NCI-H2107 treated with DMSO at 0.1 percent for 48 hours (cell line): ENCODE results near the gene CLDN4.
A peak's percentile ranks its signal among the peaks of the same experiment; 100 is the strongest.
"Not testable (repeated sequence)": the region's sequence is repeated elsewhere in the genome, so short reads cannot be mapped to it uniquely, and the experiment has no call there.

Experiments used
- DNase-seq: peaks from one replicate; lab custom pipeline; 2025; ENCODE audit not compliant: unreplicated experiment; lab: John Stamatoyannopoulos, UW

CLDN4 gene

DNA sequence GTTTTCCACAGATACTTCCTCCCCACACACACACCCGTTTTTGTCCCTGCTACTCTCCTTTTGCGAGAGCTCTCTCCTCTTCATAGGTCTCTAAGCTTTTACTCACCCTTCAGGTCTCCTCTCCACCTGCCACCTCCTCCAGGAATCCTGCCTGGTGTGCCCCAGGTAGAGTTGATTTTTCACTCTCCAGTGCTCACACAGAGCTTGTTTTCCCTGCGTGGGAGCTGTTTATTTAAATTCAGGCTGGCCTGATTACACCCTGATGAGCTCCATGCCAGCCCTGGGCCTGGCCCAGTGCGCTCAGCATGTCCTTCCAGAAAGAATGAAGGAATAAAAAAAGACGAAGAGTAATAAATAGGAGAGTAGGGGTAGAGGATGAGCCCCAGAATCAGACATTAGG, 7.5 kb upstream of the CLDN4 start:
- no peak for DNase-seq

DNA sequence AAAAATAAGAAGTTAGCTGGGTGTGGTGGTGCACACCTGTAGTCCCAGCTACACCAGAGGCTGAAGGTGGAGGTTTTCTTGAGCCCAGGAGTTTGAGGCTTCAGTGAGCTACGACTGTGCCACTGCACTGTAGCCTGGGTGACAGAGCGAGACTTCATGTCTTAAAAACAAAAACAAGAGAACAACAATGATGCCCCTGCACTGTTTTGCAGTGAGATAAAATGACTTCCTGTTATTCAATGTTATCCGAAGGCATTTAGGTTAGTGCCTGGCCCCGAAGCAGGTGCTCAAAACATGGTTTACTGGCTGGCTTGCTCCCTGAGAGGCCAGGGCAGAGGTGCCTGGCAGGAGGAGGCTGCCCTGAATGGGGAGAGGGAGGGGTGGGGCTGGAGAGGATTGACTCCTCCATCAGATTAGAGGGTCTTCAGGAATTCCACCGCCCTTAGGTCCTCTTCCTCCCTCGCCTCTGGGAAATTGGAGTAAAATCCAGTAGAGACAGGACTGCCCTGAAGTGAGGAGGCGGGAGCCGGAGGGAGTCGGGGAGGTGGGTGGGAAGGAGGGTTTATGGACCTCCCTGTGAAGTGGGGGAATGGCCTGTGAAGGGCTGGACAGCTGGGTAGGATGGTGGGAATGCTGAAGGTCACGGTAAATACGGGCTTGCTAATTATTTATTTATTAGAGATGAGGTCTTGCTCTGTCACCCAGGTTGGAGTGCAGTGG, 6.8 kb upstream of the CLDN4 start:
- DNase-seq = no peak

DNA sequence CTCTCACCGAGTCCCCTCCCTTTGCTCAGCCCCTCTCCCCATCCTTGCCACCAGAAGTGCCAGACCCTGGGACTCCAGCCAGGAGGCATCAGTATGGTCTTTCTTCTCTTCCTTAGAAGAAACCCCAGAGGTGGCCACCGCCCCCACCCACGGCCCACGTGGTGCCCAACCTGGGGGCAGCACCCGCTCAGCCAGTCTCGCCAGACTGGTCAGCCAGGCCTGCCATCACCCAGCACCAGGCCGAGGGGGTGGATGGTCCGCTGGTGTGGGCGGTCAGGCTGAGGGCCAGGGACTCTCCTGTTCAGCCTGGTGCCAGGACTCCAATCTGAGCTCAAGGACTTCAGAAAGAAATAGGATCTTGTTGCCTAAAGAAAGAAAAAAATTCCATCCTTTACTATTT, 5.8 kb upstream of the CLDN4 start:
- no peak for DNase-seq

DNA sequence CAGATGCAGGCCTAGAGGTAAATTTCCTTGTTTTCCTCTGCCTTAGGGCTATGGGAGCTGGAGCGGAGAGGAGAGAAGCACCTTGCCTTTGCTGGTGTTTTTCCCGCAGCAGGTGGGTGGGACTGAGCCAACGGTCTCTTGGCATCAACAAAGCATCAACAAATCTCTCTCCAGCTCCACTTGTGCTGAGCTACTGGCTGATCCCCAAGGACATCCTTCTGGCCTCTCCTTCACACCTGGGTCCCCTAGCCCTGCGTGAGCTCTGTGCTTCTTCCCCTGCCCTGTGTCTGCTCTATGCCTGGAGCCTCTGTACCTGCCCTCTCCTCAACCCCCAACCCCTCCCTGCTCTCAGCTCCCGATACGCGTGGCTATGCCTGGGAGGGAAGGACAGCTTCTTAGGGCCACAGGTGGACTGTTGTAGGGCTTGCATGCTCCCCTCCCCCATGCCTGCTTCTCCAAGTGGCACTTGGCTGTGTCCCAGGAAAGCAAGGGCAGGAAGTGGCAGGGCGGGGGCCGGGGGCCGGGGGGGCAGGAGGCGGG, 3.2 kb upstream of the CLDN4 start:
- DNase-seq = peak; percentile 96

DNA sequence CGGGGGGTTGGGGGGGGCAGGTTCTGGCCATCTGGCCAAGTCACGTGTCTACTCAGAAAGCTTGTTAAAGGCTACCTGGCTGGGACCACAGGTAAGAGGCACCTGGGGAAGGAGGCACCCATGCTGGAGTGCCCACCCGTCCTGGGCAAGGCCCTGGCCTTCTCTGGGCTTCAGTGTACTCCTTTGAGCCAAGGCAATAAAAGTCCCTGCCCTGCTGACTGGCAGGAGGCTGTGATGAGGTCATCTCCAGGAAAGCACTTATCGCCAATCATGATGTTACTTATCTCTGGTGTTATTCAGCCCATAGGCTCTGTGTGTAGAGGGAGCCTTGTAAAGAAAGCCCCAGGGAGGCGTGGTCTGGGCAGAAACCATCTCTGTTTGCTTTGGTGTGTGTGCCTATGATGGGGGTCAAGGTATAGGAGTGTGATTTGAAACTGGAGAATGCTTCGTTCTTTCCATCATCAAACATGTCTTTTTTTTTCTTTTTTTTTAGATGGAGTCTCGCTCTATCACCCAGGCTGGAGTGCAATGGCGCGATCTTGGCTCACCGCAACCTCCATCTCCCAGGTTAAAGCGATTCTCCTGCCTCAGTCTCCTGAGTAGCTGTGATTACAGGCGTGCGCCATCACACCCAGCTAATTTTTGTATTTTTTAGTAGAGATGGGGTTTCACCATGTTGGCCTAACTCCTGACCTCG, 2.5 kb upstream of the CLDN4 start:
- peak; percentile 96 for DNase-seq

DNA sequence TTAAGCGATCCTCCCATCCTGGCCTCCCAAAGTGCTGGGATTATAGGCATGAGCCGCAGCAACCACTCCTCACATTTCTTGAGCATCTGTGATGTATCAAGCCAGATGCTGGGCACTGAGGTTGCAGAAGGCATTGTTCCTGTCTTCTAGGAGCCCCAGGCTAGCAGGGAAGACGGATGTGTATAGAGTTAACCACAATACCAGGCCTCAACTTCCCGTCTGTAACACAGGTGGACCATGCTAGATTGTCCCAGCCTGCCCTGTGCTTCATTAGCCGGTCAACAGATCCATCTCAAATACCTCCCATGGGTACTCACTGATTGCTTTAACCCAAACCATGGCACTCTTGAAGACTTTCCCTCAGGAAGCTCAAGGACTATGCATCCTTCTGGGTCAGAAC, 1.8 kb upstream of the CLDN4 start:
- DNase-seq = no peak

DNA sequence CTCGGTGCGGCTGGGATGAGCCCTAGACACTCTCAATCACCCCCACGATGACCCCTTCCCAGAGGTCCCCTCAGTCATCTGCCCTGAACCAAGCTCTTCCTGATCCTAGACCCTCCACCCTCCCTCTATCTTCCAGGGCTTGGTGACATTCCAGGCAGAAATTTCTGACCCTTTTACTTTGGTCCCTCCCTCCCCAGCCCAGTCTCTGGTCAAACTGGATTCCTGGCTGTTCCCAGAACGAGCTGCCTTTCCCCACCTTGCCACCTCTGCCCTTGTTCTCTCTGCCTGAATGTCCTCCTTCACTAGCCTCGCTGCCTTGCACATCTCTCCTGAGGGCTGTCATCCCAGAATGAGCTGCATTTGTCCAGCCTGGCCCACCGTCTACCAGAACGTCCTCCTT, 1.3 kb upstream of the CLDN4 start:
- no peak for DNase-seq

DNA sequence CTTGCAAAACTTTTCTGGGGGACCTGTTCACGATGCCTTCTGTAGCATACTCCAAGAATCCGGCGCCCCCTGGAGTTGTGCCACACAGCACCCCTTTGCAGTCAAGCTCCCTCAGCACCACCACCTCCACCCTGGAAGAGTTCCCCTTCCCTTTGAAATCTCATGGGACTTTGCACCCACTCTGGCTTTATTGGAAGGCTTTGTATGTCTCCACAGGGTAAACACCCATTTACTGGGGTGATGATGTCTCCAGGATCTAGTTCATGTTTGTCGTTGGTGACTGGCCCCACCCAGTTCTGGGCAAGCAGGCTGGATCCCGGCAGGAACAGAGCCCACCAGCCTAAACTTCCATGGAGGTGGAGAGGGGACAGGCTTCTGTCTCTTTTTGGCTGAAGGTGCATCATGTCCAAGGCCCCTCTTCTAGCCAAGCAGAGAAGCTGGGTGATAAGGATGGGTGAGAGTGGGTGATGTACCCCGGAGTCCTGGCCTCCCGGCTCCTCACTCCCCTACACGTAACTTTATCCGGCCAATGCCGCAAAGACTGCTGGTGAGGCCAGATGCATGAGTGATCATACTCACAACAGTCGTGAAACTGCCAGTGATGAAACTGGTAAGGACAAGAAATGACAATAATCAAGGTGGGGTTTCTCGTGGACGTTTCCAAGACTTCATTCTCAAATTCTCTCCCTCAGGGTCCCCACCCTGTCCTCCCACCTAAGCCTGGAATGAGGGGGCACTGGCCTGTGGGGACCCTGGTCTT, 695 bp upstream of the CLDN4 start:
- DNase-seq = peak; percentile 65

DNA sequence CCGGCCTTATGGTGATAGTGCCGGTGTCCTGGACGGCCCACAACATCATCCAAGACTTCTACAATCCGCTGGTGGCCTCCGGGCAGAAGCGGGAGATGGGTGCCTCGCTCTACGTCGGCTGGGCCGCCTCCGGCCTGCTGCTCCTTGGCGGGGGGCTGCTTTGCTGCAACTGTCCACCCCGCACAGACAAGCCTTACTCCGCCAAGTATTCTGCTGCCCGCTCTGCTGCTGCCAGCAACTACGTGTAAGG, 713 bp downstream of the CLDN4 start:
- no peak for DNase-seq

DNA sequence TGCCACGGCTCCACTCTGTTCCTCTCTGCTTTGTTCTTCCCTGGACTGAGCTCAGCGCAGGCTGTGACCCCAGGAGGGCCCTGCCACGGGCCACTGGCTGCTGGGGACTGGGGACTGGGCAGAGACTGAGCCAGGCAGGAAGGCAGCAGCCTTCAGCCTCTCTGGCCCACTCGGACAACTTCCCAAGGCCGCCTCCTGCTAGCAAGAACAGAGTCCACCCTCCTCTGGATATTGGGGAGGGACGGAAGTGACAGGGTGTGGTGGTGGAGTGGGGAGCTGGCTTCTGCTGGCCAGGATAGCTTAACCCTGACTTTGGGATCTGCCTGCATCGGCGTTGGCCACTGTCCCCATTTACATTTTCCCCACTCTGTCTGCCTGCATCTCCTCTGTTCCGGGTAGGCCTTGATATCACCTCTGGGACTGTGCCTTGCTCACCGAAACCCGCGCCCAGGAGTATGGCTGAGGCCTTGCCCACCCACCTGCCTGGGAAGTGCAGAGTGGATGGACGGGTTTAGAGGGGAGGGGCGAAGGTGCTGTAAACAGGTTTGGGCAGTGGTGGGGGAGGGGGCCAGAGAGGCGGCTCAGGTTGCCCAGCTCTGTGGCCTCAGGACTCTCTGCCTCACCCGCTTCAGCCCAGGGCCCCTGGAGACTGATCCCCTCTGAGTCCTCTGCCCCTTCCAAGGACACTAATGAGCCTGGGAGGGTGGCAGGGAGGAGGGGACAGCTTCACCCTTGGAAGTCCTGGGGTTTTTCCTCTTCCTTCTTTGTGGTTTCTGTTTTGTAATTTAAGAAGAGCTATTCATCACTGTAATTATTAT, 1.2 kb downstream of the CLDN4 start:
- peak; percentile 94 for DNase-seq

DNA sequence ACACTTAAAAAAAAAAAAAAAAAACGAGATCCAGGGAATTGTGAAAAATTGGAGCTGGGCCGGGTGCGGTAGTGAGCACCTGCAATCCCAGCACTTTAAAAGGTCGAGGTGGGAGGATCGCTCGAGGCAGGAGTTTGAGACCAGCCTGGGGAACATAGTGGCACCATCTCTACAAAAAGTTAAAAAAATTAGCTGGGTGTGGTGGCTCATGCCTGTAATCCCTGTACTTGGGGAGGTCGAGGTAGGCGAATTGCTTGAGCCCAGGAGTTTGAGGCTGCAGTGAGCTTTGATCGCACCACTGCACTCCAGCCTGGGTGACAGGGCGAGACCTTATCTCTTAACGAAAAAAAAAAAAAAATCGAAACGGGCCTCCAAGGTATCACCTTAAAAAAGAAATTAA, 2.0 kb downstream of the CLDN4 start:
- no peak for DNase-seq

DNA sequence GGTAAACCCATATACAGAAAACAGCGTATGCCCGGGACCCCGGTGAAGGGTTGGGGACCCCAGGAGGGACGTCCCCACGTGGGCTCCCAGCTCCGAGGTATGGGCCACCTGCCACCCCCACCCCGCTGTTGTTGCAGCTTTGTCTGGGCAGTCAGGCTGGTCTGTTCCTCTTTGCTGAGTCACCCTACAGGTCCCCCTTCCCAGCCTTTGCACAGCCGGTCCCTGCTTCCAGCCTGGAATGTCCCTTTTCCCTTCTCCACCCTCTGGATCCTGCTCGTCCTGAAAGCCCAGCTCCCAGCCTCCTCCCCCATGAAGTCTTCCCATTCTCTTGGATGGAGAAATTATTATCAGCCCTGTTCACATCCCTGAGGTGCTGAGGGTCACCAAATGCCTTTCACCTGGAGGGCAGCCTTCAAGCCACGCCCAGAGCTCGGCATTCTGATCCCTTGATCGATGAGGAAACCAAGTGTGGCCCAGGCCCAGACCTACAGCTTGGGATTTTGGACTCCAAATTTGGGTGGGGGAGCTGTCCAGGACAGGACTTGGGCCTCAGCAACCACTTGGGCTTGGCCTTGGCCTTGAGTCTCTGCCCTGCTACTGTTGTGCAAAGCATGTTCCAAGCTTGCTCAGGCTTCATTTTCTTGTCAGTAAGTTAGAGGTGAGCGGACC, 2.6 kb downstream of the CLDN4 start:
- peak; percentile 17 for DNase-seq

DNA sequence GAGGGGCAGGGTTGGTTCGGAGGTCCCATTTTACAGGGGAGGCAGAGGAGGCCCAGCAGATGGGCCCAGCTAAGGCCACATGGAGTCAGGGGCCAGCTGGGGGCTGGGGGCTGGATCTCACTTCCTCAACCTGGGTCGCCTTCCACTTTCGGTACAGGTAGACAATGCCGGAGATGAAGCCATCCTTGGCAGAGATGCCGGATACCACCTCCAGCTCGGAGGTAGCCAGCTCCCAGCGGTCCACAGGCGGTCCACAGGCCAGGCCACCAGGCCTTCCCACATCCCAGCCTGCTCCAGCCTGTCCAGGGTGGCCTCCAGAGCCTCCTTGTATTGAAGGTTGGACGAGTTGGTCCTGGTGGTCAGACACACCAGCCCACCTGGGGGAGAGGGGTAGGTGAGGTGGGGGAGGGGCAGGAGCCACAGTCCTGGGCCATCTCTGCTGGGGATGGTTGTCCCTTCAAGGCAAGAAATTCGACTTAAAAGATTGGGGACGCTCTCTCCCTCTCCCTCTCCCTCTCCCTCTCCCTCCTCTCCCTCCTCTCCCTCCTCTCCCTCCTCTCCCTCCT, 3.9 kb downstream of the CLDN4 start:
- DNase-seq = no peak

DNA sequence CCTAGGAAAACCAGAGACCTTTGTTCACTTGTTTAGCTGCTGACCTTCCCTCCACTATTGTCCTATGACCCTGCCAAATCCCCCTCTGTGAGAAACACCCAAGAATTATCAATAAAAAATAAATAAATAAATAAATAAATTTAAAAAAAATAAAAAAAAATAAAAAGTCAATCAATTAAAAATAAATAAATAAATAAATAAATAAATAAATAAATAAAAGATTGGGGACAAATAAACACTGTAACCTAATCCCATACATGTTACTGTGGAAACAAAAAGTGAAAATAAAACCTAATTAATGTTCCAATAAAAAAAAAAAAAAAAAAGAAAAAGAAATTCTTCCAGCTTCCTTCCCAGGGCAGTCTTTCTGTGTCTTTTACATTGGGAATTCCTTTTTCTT, 6.4 kb downstream of the CLDN4 start:
- not testable (repeated sequence) for DNase-seq

DNA sequence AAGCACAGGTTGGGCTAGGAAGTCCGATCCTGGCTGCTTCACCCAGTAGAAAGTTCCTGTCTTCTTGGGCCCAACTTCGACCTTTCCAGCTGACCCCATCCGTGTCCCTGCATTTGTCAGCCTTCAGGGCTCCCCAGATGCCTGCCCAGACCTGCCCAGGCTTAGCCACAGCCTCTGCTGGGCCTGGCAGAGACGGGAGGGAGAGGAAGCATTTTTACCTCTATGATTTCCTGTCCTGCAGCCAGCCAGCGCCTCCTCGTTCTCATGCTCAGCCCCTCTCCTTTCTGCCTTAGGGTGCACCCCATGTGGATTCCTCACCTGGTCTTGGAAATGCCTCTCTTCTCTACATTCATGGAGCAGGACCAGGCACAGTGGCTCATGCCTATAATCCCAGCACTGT, 7.8 kb downstream of the CLDN4 start:
- DNase-seq = no peak

DNA sequence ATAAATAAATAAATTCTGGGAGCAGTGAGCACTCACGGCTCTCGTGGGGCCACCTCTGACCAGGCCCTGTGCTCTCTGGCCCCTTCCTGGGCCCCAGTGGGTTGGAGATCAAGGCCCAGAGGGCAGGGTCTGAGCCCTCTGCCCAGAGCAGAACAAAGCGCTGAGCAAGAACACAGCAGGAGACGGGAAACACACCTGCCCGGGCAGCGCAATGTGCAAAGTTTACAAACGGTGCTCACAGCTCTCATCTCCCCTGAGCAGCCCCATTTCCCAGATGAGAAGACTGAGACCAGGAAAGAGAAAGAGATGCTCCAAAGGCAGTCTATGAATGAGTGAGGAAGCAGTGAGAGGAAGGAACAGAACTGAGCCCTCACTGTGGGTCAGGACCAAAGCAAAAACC, 8.5 kb downstream of the CLDN4 start:
- no peak for DNase-seq

DNA sequence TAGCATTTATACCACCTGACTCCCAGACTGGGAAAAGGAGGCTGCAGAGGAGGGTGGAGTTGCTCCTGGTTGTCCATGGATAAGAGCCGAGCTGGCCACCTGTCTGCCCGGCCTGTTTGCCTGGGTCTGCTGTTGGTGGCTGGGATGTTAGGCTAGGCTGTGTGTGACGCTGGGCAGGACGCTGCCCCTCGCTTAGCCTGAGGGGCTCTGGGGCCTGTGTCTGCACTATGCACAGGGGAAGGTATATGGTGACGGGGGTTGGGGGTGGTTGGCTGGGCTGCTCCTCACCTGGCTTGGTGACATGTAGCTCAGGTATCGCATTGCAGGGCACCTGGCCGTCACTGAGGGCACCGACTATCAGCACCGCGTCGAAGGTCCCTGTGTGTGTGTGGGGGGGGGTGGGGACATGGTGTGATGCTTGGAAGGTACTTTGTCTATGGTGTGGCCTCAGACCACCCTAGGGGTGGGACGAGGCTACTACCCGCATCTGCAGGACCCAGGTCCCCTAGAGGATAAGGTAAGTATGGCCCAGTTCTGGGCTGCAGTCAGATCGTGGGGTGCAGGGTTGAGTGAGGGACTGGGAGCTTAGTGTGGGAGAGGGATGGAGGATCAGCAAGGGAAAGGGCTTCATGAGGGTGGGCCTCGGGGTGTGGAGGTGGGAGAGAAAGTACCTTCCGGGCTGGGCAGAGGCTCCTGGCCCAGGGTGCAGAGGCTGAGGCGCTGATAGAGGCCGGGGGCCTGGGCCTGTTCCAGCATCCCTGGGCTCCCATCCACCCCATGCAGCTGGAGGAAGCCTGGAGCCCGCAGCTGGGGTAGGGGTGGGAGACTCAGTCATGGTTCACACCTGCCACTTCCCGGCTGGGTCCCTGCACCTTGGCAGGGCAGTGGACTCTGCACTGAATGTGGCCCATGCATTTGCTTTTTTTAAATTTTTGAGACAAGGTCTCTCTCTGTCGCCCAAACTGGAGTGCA, 9.2 kb downstream of the CLDN4 start:
- DNase-seq = no peak

DNA sequence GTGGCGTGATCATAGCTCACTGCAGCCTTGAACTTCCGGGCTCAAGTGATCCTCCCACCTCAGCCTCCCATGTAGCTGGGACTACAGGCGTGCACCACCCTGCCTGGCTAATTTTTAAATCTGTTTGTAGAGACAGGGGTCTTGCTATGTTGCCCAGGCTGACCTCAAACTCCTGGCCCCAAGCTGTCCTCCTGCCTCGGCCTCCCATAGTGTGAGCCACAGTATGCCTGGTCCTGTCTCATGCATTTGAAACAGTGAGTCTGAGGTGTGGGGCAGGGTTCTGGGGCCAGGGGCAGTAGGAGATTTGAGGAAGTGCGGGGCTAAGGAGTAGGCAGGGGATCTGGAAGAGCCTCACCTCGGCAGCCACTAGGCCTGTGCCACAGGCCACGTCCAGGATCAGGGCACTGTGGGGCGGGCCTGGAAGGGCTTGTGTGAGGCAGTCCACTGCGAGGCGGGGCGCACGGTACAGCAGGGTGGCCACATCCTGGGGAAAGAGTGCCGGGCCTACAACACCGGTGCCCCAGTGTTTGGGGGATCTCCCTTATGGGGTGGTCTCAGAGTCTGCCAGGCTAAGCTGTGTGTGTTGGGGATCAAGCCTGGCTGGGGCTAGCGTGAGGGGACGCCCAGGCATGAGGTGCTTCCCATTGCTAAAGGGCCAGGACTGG, 10.1 kb downstream of the CLDN4 start:
- DNase-seq = no peak

DNA sequence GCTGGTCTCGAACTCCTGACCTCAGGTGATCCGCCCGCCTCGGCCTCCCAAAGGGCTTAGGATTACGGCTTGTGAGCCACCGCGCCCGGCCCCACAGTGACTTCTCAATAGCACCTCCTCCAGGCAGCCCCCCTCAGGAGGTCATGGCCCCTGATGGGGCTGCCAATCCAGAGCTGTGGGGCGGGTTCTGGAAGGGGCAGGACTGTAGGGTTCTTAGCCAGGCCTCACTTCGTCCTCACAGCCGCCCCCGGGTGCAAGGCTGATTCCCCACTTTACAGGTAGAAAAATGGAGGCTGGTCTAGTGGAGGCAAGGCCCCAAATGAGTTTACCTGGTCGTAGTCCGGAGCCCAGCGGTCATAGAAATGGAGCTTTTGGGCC, 10.9 kb downstream of the CLDN4 start:
- DNase-seq = no peak
